ENCODE data around the gene CDK5.
"Not testable (repeated sequence)": the region's sequence is repeated elsewhere in the genome, so short reads cannot be mapped to it uniquely, and the experiment has no call there.

CDK5 gene

DNA sequence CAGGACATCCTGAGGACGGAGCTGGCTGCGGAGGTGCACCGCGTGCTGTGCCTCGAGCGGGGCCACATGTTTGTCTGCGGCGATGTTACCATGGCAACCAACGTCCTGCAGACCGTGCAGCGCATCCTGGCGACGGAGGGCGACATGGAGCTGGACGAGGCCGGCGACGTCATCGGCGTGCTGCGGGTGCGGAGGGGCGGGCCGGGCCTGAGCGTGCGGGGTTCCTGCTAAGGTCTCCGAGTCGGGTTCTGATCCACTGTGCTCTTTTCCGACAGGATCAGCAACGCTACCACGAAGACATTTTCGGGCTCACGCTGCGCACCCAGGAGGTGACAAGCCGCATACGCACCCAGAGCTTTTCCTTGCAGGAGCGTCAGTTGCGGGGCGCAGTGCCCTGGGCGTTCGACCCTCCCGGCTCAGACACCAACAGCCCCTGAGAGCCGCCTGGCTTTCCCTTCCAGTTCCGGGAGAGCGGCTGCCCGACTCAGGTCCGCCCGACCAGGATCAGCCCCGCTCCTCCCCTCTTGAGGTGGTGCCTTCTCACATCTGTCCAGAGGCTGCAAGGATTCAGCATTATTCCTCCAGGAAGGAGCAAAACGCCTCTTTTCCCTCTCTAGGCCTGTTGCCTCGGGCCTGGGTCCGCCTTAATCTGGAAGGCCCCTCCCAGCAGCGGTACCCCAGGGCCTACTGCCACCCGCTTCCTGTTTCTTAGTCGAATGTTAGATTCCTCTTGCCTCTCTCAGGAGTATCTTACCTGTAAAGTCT is 43.8 kb downstream of the CDK5 start:
- no peak for DNase-seq (ENCODE audit: low spot score)

DNA sequence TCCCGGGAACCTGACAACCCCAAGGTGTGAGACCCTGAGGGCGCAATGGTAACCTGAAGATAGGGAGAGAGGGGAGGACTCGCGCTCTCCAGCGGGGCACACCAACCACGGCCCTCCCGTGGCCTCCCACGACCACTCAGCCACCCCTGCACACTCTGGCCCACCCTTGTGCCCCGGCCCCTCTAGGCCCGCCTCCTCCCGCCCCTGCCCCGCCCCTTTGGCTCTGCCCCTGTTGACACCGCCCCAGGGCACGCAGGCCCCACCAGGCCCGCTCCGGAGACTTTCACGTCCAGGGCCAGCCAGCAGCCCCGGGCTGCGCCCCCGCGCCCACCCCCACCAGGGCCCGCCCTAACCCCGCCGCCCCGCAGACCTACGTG is 44.4 kb downstream of the CDK5 start:
- no peak for DNase-seq (ENCODE audit: low spot score)

DNA sequence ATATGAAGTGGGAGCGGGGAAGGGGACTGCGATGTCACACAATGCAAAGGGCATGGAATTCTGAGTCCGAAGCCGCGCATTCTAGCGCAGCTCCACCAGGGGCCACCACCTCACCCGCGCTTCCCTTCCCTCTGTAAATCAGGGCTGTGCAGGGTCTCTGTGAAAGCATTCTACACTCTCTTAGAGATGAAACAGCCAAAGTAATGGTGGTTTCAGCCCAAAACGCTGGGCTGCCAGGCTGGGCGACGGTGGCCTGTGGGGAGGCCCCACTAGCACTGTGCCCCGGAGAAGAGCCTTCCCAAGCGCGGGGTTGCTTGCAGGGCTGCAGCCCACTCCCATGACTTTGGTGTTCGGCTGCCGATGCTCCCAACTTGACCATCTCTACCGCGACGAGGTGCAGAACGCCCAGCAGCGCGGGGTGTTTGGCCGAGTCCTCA is 44.8 kb downstream of the CDK5 start:
- DNase-seq (ENCODE audit: low spot score), result no peak

DNA sequence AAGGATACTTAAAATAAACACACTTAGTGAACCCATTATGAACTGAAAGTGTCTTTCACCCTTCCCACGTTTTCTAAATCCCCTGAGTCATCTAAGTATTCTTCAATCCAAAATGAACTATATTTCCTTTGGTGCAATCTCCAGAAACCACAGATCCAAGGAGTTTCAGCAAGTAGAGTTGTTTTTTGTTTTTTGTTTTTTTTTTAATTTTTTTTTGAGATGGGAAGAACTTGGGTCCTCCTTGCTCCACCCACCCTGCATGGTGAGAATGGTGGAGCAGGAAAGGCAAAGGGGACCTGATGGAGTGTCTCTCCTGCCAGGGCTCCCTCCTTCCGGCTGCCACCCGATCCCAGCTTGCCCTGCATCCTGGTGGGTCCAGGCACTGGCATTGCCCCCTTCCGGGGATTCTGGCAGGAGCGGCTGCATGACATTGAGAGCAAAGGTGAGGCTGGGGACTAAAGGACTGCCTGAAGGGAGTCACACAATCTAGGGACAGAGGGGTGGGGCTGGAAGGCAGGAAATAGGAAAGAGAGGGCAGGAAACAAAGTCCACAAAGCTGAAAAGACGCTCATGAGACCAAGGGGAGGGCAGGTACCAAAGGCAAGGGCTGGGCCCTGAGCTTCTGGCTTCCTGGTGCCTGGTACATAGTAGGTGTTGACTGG is 45.5 kb downstream of the CDK5 start:
- no peak for DNase-seq (ENCODE audit: low spot score)

DNA sequence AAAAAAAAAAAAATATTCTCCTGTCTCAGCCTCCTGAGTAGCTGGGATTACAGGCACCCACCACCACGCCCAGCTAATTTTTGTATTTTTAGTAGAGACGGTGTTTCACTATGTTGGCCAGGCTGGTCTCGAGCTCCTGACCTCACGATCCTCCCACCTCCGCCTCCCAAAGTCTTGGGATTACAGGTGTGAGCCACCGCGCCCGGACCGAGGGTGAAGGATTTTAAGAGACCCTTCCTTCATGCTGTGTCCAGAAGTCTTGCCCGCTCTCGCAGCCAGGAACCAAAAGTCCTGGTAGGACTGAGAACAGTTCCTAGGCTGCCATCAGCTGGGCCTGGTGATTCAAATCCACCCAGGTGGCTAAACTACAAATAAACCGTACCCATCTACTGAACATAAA is 46.1 kb downstream of the CDK5 start:
- not testable (repeated sequence) for DNase-seq (ENCODE audit: low spot score)

DNA sequence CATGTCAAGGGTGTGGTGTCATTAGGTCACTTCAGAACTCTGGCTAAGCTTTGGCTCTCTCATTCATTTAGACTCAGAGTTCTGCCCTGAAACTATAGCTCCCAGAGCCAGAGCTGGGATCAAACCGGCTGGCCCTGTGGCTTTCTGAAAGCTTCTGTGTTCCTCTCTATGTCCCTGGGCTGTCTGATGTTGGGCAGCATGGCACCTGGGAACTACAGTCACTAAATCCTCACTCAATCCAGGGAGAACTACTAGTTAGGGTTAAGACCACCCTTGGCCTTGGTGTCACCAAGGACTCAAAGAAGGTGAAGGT is 46.6 kb downstream of the CDK5 start:
- no peak for DNase-seq (ENCODE audit: low spot score)

DNA sequence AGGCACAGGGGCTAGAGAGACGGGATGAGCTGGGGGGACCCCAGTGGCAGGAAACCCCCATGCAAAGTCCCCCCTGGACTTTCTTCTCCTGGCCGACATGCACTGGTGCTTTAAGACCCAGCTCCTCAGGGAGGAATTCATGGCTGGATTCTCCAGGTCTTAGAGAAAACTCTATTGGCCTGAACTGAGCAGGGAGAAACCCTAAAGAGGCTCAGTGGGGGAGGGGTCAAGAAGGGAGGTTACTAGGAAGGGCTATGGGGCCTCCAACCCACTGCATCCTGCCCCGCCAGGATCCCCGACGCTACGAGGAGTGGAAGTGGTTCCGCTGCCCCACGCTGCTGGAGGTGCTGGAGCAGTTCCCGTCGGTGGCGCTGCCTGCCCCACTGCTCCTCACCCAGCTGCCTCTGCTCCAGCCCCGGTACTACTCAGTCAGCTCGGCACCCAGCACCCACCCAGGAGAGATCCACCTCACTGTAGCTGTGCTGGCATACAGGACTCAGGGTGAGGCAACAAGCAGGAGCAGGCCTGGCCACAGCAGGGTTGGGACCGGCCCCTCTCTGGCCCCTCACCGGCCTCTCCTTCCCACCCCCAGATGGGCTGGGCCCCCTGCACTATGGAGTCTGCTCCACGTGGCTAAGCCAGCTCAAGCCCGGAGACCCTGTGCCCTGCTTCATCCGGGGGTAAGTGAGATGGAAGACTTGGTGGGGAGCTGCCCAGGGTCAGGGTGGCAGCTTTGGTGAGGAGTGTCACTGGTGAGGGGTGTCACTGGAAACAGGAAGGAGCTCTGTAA is 47.2 kb downstream of the CDK5 start:
- no peak for DNase-seq (ENCODE audit: low spot score)

DNA sequence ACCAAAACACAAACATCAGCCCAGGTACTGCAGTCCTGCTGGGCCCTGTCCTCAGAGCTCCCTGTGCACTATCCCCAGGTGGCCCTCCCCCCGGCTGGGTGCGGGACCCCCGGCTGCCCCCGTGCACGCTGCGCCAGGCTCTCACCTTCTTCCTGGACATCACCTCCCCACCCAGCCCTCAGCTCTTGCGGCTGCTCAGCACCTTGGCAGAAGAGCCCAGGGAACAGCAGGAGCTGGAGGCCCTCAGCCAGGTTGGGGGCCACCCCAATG is 47.7 kb downstream of the CDK5 start:
- DNase-seq (ENCODE audit: low spot score), result no peak

DNA sequence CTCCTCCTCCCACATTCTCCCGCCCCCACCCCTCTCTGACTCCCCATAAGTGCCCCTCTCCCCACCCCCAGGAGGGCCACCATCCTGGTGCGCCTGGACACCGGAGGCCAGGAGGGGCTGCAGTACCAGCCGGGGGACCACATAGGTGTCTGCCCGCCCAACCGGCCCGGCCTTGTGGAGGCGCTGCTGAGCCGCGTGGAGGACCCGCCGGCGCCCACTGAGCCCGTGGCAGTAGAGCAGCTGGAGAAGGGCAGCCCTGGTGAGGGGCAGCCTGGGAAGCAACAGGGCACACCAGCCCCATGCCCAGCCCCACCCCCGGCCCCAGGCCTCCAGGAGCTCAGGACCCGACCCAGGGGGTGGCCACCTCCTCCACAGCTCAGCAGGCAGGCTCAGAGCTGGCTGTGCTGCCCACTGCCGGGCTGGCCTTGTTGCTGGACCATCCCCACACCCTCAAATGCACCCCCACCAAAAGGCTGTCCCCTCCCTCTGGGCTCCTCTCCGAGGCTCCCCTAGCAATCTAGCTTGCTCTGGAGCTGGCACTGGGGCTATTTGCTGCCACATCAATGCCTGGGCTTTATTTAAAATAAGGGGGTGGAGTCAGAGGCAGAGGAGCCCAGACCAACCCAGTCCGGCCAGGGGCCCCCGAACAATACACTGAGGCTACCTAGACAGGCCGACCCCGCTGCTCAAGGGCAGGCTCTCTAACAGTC is 48.2 kb downstream of the CDK5 start:
- DNase-seq (ENCODE audit: low spot score), result no peak

DNA sequence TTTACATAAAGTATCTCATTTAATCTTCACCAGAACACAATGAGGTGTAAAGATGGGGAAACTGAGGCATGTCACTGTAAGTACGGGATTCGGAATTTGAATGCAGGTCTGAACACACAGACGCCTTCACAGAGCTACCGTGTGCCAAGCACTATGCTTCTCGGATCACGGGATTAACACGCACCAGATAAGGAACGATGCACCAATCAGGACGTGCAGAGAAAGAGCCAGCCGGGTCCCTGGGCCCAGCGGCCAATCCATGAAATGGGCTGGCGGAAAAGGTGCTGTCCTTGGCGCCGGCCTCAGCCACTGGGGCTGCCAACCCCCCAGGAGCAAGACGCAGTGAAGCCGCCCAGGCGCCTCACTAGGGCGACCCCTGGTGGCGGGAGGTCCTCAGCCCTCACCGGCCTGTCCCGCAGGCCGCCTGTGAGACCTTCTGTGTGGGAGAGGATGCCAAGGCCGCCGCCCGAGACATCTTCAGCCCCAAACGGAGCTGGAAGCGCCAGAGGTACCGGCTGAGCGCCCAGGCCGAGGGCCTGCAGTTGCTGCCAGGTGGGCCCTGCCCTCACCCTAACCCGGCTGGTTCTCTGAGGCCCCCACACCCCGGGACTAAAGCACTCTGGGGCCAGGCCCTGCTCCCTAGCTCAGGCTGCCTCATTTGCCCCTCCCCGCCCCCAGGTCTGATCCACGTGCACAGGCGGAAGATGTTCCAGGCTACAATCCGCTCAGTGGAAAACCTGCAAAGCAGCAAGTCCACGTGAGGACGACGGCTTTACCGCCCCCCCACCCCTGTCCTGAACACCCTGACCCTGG is 49.0 kb downstream of the CDK5 start:
- DNase-seq (ENCODE audit: low spot score), result no peak

DNA sequence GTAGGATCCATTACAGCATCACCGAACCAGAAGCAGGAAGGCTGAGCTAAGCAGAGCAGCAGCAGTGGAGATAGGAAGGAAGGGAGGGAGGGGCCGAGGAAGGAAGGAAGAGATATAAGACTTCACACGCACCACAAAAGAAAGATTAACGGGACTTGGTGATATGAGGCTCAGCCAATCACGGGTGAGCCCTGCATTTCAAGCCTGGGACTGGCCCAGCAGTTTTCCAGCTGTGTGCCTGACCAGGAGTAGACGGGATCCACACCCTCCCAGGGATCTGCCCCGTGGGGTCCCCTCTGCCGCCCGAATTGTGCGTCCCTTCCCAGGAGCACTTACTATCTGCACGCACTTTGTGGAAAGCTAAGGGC is 49.6 kb downstream of the CDK5 start:
- no peak for DNase-seq (ENCODE audit: low spot score)

DNA sequence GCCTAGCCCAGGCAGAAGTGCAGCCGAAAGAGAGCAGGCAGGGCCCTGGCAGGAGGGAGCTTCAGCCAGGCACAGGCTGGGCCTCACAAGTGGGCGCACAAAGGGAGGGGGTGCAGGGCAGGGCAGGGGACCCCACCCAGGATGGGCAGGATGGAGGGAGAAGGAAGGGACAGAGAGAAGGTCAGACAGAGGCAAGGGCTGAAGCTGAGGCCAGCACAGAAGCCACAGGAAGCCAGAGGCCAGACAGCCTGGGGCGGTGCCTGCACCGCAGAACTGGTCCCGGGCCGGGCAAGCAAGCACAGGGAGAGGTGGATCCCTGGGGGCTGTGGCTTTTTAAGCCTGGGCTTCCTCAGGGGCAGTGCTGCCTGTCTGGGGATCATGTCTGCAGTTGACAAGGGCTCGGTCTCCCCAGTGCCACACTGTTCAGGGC is 50.2 kb downstream of the CDK5 start:
- no peak for DNase-seq (ENCODE audit: low spot score)

DNA sequence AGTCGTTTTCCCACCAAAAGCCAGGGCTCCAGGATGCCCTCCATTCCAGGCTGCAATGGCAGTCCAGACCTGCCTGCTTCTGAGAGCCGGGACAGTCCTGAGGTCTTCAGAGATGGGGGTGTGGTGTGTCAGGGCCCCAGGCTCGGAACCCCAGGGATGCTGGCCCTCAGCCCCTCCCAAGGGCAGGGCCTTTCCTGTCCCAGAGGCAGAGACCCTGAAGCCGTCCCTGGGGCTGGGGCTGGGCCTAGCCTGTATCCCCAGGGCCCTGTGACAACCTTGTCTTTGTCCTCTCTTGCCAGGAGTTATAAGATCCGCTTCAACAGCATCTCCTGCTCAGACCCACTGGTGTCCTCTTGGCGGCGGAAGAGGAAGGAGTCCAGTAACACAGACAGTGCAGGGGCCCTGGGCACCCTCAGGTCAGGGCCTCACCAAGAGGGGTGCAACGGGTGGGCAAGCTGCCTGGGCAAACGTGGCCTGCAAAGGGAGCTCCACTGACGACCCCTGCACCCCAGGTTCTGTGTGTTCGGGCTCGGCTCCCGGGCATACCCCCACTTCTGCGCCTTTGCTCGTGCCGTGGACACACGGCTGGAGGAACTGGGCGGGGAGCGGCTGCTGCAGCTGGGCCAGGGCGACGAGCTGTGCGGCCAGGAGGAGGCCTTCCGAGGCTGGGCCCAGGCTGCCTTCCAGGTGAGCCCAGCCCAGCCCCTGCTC is 51.0 kb downstream of the CDK5 start:
- DNase-seq (ENCODE audit: low spot score), result no peak

DNA sequence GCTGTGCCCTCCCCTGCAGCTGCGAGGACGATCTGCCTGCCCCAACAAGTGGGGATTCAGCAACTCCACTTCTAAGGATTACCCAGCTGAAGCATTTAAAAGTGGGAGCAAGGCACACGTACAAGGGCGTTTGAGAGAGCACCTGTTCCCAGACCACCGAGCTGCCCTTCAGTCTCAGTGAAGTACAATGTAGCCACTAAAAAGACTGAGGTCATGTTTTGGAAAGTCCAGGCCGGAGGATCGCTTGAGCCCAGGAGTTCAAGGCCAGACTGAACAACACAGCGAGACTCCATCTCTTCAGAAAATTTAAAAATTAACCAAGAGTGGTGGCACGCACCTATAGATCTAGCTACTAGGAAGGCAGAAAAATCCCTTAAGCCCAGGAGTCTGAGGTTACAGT is 52.1 kb downstream of the CDK5 start:
- DNase-seq (ENCODE audit: low spot score), result no peak

Data from SW480 (cell line).